ENCODE data around the gene ZNF416.
A peak's percentile ranks its signal among the peaks of the same experiment; 100 is the strongest.

DNA sequence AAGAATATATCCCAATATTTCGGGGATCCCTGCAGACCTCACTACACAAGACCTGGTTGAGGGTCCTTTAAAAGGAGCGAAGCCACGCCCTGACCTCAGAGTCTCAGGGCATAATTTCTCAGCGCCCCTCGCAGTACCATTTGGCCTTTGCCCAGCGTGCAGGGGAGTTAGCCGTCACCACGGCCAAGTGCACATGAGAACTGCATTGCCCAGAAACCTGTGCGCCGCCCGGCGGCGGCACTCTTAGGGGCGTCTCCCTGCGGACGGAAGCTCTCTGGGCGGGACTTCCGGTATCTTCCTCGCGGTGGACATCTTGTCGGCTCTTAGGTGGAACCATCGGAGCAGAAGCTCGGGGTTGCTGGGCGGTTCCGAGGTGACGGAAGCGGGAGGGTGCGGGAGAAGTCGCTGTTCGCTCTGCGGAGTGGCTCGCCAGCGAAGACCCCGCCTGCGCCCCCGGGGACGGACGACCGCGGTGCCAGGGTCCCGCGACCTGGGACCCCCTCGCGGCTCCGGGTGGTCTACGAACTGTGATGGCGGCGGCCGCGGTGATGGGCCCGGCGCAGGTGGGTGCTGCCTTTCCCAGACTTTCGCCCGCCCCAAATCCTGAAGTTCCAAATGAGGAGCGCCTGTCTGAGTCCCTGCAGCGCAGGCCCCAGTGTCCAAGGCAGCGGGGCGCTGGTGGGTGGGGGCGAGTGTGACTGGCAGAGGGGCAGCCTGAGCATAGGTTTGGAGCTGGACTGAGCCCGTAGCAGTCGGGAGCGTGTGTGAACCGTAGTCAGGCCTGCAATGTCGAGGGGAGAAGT, 35.4 kb upstream of the ZNF416 start, which contains the start of gene ZNF134:
- TF ChIP-seq, protein P1, sequence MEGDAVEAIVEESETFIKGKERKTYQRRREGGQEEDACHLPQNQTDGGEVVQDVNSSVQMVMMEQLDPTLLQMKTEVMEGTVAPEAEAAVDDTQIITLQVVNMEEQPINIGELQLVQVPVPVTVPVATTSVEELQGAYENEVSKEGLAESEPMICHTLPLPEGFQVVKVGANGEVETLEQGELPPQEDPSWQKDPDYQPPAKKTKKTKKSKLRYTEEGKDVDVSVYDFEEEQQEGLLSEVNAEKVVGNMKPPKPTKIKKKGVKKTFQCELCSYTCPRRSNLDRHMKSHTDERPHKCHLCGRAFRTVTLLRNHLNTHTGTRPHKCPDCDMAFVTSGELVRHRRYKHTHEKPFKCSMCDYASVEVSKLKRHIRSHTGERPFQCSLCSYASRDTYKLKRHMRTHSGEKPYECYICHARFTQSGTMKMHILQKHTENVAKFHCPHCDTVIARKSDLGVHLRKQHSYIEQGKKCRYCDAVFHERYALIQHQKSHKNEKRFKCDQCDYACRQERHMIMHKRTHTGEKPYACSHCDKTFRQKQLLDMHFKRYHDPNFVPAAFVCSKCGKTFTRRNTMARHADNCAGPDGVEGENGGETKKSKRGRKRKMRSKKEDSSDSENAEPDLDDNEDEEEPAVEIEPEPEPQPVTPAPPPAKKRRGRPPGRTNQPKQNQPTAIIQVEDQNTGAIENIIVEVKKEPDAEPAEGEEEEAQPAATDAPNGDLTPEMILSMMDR (conservative IDR thresholded peaks at IDR 0.05 in 1 of 2, IDR thresholded peaks at IDR 0.05 in 1 of 2; ENCODE audit: extremely low read depth in 1 of 2, insufficient read depth in 1 of 2, low read depth in 1 of 2, low read length in 2 of 2), result peak; percentile 8 to 71
- no peak for TF ChIP-seq EZH2 (IDR thresholded peaks at IDR 0.05; ENCODE audit: borderline replicate concordance, low read length)

Measured in mammary epithelial cell (primary cell).